Activated naive CD4-positive, alpha-beta T cell treated with anti-CD3 and anti-CD28 coated beads for 36 hours (primary cell): ENCODE measurements around the gene DARS1. TPM values are rescaled to one million over a fixed set of nuclear protein-coding genes. Genes with fewer than 3 reads are reported as not detected.

Experiments used
- CTCF ChIA-PET: fragments of 350-600 bp; sonication (Branson Sonifier 250); formaldehyde crosslinking; loops from one replicate; lab custom pipeline; 2021; ENCODE audit warnings: antibody characterized with exemption; lab: Charles Lee
- DNase-seq: peaks from one replicate; pipeline ENCODE4 v3.0.0-alpha.2; 2020
- H3K27ac Mint-ChIP-seq: one replicate; pipeline ENCODE4 v1.8.0; 2021; ENCODE audit warnings: mild to moderate bottlenecking, mixed read lengths
- H3K27me3 Mint-ChIP-seq: one replicate; pipeline ENCODE4 v1.8.0; 2021; ENCODE audit warnings: low read depth, mixed read lengths
- H3K36me3 Mint-ChIP-seq: one replicate; pipeline ENCODE4 v1.8.0; 2021; ENCODE audit warnings: low read depth, mixed read lengths
- H3K4me1 Mint-ChIP-seq: one replicate; pipeline ENCODE4 v1.8.0; 2021; ENCODE audit warnings: low read depth, mixed read lengths
- H3K4me3 Mint-ChIP-seq: one replicate; pipeline ENCODE4 v1.8.0; 2021; ENCODE audit warnings: mild to moderate bottlenecking, moderate library complexity, mixed read lengths
- H3K9me3 Mint-ChIP-seq: one replicate; pipeline ENCODE4 v1.8.0; 2021; ENCODE audit warnings: mixed read lengths
- intact Hi-C: fragments of 100-400 bp; cut with micrococcal nuclease; formaldehyde crosslinking; loops from one replicate; pipeline ENCODE4 v1.15.1; 2023
- total RNA-seq, 2 experiments: library from RNA; stranded (reverse); gene quantifications; one replicate each; pipeline ENCODE4 v1.2.3, GENCODE V29; 2021

Gene DARS1
- total RNA-seq, 2 experiments from 2014 or later: 161 to 177 TPM

GRCh38 chr2:136024185-136024584, 38.8 kb upstream of the DARS1 start:
- intact Hi-C loops: no loop called here
- no peaks in the 10 kb centered on the region for H3K27me3 Mint-ChIP-seq
- no peak overlapping the region for H3K27ac Mint-ChIP-seq
- peaks cover 10% of the 10 kb centered on the region for H3K4me1 Mint-ChIP-seq
- CTCF ChIA-PET: interaction anchor here (0.6 kb wide), 1 partner anchor 58 kb away, joined by 3 read pairs; no protein-coding TSS in a partner anchor
- no peaks in the 10 kb centered on the region for H3K36me3 Mint-ChIP-seq
- DNase-seq: no peak
- H3K9me3 Mint-ChIP-seq: no peaks in the 10 kb centered on the region
- H3K4me3 Mint-ChIP-seq: no peak overlapping the region

- Mint-ChIP-seq H3K36me3 (no peaks in the 10 kb centered on the region), H3K4me1 (peaks cover 10% of the 10 kb centered on the region), H3K27me3 (no peaks in the 10 kb centered on the region), H3K9me3 (no peaks in the 10 kb centered on the region), H3K27ac (no peak overlapping the region), H3K4me3 (no peak overlapping the region)
- no peak for DNase-seq
- intact Hi-C loops: no loop called here
- CTCF ChIA-PET: no interaction called here
Measured at GRCh38 chr2:136023416-136023815, 38.0 kb upstream of the DARS1 start.

DNA sequence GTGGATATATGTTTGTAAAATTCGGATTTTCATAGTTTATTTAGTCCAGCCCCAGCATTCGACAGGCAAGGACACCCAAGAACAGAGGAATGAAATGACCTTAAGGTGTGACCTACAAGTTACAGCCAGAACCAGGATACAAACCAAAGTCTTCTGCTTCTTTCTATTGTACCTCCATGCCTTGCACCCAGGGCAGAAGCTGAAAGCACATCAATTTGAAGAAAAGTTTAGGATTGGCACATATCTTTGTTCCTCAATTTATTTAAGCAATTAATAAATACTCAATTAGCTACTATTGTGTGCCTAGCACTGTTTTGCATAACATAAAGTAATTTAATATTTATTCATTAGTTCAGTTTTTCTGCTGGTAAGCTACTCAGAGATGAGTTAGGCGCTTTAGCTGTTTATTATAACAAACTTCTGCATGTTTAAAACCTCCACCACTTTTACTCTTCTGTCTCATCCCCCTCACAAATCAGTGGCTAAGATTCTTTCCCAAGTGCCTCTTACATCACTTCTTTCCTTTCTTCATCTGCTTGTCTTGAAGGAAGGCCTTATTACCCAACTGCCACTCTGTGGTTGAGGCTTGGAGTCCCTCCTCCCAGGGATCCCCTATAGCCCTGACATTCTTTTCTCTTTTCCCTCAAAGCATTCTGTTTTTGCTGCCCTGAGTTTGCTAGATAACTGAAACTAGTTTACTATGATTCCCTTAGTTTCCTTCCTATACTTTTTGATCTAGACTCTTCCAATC, 37.1 kb upstream of the DARS1 start:
- Mint-ChIP-seq H3K36me3 (no peaks in the 10 kb centered on the region), H3K4me1 (peaks cover 10% of the 10 kb centered on the region), H3K4me3 (no peak overlapping the region), H3K27me3 (no peaks in the 10 kb centered on the region), H3K27ac (no peak overlapping the region), H3K9me3 (no peaks in the 10 kb centered on the region)
- DNase-seq: no peak
- CTCF ChIA-PET: interaction anchor here (0.9 kb wide), 1 partner anchor 34 kb away, joined by 3 read pairs; no protein-coding TSS in a partner anchor
- intact Hi-C loops: no loop called here

GRCh38 chr2:136021976-136022375, 36.5 kb upstream of the DARS1 start:
- no peak overlapping the region for H3K27ac Mint-ChIP-seq
- CTCF ChIA-PET: interaction anchor here (0.9 kb wide), 1 partner anchor 33 kb away, joined by 3 read pairs; no protein-coding TSS in a partner anchor
- intact Hi-C loops: no loop called here
- no peak overlapping the region for H3K4me3 Mint-ChIP-seq
- peaks cover 10% of the 10 kb centered on the region for H3K4me1 Mint-ChIP-seq
- H3K9me3 Mint-ChIP-seq: no peaks in the 10 kb centered on the region
- no peaks in the 10 kb centered on the region for H3K36me3 Mint-ChIP-seq
- DNase-seq: no peak
- no peaks in the 10 kb centered on the region for H3K27me3 Mint-ChIP-seq

DNA sequence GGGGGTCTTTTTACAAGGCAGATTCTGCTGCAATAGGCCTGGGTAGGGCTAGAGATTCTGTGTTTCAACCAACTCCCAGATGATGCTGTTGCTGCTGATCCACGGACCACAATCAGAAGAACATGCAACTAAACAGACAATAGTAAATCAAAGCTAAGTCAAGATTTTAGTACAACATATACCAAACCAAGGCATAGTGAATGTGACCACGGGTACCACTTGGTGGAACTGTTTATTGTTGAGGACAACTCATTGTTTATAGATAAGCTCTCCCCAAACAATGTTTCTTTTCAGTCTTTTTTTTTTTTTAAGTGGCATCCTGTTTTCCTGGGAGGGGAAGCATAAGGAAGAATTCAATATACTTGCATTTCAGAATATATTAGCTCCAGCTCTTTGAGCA, 36.0 kb upstream of the DARS1 start:
- intact Hi-C loops: no loop called here
- Mint-ChIP-seq H3K4me1 (peaks cover 10% of the 10 kb centered on the region), H3K9me3 (no peaks in the 10 kb centered on the region), H3K27ac (no peak overlapping the region), H3K4me3 (no peak overlapping the region), H3K27me3 (no peaks in the 10 kb centered on the region), H3K36me3 (no peaks in the 10 kb centered on the region)
- no peak for DNase-seq
- CTCF ChIA-PET: interaction anchor here (0.6 kb wide), 1 partner anchor 57 kb away, joined by 4 read pairs; no protein-coding TSS in a partner anchor

DNA sequence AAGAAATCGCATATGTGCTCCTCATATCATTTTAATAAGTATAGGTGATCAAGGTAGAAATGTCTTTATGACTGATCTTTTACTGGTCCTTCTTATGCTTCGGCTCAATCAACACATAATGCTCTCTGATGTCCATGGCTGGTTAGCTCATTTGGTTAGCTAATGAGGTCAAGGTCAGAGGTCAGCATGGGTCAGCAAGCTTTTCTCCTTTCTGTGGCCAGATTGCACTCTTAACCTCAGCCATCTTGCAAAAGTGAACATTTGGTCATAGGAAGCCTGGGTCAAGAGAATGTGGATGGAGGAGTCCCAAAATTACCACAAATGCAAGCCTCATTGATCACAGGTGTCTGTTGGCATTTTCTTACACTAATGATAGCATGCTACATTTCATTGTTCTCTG, 35.4 kb upstream of the DARS1 start:
- no peak for DNase-seq
- no peak overlapping the region for H3K4me3 Mint-ChIP-seq
- CTCF ChIA-PET: interaction anchor here (0.6 to 1.1 kb wide), 2 partner anchors 58 to 363 kb away, joined by 3 to 4 read pairs; no protein-coding TSS in a partner anchor
- intact Hi-C loops: no loop called here
- H3K27me3 Mint-ChIP-seq: no peaks in the 10 kb centered on the region
- H3K9me3 Mint-ChIP-seq: no peaks in the 10 kb centered on the region
- H3K4me1 Mint-ChIP-seq: peaks cover 10% of the 10 kb centered on the region
- no peak overlapping the region for H3K27ac Mint-ChIP-seq
- H3K36me3 Mint-ChIP-seq: no peaks in the 10 kb centered on the region

GRCh38 chr2:136019825-136020224, 34.4 kb upstream of the DARS1 start:
- Mint-ChIP-seq H3K27me3 (no peaks in the 10 kb centered on the region), H3K9me3 (no peaks in the 10 kb centered on the region), H3K4me1 (peaks cover 3% of the 10 kb centered on the region), H3K27ac (no peak overlapping the region), H3K36me3 (no peaks in the 10 kb centered on the region), H3K4me3 (no peak overlapping the region)
- intact Hi-C loops: no loop called here
- CTCF ChIA-PET: interaction anchor here (0.7 to 1.1 kb wide), 2 partner anchors 250 to 364 kb away, joined by 3 read pairs; no protein-coding TSS in a partner anchor
- DNase-seq: no peak

DNA sequence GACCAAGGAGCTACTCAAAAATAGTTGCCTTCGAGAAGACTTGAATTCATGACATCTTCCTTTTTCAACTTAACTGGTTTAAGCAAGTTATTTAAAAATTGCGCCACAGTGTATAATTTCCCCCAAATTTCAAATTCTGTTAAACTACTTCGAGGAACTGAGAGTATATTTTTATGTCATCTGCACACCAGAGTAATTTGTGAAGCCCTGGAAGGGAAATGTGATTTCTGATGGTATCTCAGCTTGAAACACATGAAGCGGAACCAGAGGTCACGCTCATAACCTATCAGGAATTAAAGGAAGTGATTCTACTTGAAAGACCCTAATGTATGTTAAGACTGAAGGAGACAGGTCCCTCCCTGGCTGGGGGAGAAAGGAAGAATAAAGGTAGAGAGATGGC, 33.9 kb upstream of the DARS1 start:
- CTCF ChIA-PET: interaction anchor here (0.7 kb wide), 1 partner anchor 250 kb away, joined by 3 read pairs; no protein-coding TSS in a partner anchor
- peaks cover 3% of the 10 kb centered on the region for H3K4me1 Mint-ChIP-seq
- DNase-seq: no peak
- H3K36me3 Mint-ChIP-seq: no peaks in the 10 kb centered on the region
- H3K9me3 Mint-ChIP-seq: no peaks in the 10 kb centered on the region
- H3K4me3 Mint-ChIP-seq: no peak overlapping the region
- intact Hi-C loops: no loop called here
- no peak overlapping the region for H3K27ac Mint-ChIP-seq
- no peaks in the 10 kb centered on the region for H3K27me3 Mint-ChIP-seq

- H3K36me3 Mint-ChIP-seq: no peaks in the 10 kb centered on the region
- no peak for DNase-seq
- H3K9me3 Mint-ChIP-seq: no peaks in the 10 kb centered on the region
- intact Hi-C loops: no loop called here
- H3K4me1 Mint-ChIP-seq: peaks cover 3% of the 10 kb centered on the region
- no peaks in the 10 kb centered on the region for H3K27me3 Mint-ChIP-seq
- H3K4me3 Mint-ChIP-seq: no peak overlapping the region
- H3K27ac Mint-ChIP-seq: no peak overlapping the region
- CTCF ChIA-PET: interaction anchor here (0.7 kb wide), 1 partner anchor 29 kb away, joined by 4 read pairs; no protein-coding TSS in a partner anchor
Measured at GRCh38 chr2:136017786-136018185, 32.4 kb upstream of the DARS1 start.

GRCh38 chr2:136016836-136017235, 31.4 kb upstream of the DARS1 start:
- H3K9me3 Mint-ChIP-seq: no peaks in the 10 kb centered on the region
- CTCF ChIA-PET: interaction anchor here (0.7 kb wide), 1 partner anchor 10 kb away, joined by 3 read pairs; no protein-coding TSS in a partner anchor

GRCh38 chr2:136016427-136016826, 31.0 kb upstream of the DARS1 start:
- no peak overlapping the region for H3K4me3 Mint-ChIP-seq
- DNase-seq: no peak
- intact Hi-C loops: no loop called here
- peaks cover 3% of the 10 kb centered on the region for H3K4me1 Mint-ChIP-seq
- H3K27ac Mint-ChIP-seq: no peak overlapping the region
- H3K36me3 Mint-ChIP-seq: no peaks in the 10 kb centered on the region
- CTCF ChIA-PET: interaction anchor here (0.6 kb wide), 1 partner anchor 68 kb away, joined by 3 read pairs; no protein-coding TSS in a partner anchor
- no peaks in the 10 kb centered on the region for H3K27me3 Mint-ChIP-seq
- no peaks in the 10 kb centered on the region for H3K9me3 Mint-ChIP-seq

More at GRCh38 chr2:136016836-136017235, 31.4 kb upstream of the DARS1 start:
- Mint-ChIP-seq H3K4me1 (peaks cover 3% of the 10 kb centered on the region), H3K4me3 (no peak overlapping the region), H3K36me3 (no peaks in the 10 kb centered on the region), H3K27me3 (no peaks in the 10 kb centered on the region), H3K27ac (no peak overlapping the region)
- DNase-seq: no peak
- intact Hi-C loops: no loop called here

- Mint-ChIP-seq H3K4me3 (no peak overlapping the region), H3K36me3 (no peaks in the 10 kb centered on the region), H3K27me3 (no peaks in the 10 kb centered on the region), H3K4me1 (peaks cover 3% of the 10 kb centered on the region), H3K9me3 (no peaks in the 10 kb centered on the region), H3K27ac (no peak overlapping the region)
- DNase-seq: no peak
- intact Hi-C loops: no loop called here
- CTCF ChIA-PET: interaction anchor here (0.6 to 0.7 kb wide), 2 partner anchors 67 to 173 kb away, joined by 3 read pairs; no protein-coding TSS in a partner anchor
Measured at GRCh38 chr2:136015699-136016098, 30.3 kb upstream of the DARS1 start.
